Measurements from ENCODE around the gene UVRAG. TPM values are rescaled to one million over a fixed set of nuclear protein-coding genes. Genes with fewer than 3 reads are reported as not detected.

UVRAG gene
- total and polyA plus RNA-seq, 2 experiments from 2014 or later: 21.6 to 34.0 TPM

DNA sequence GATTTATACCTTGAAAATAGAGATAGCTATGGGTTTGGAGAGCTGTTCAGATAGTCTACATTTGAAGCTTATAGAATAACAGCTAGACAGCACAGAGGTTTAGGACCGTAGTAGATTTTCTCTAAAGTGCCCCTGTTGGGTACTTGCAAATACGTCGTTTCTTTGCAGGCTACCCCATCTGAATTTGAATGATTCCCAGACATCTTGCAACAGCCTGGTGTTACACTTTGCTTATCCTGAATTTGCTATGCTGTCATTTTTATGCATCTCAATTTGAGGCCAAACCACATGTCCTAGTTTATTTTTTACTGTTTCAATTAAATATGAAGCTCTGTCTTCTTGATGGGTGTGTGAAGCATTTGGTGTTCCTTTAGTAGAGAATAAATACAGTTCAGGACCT lies 249.2 kb downstream of the UVRAG start:
- Histone ChIP-seq H3K4me3 (no peak overlapping the region), H3K36me3 (no peaks in the 10 kb centered on the region), H3K27me3 (no peaks in the 10 kb centered on the region), H3K4me1 (ENCODE audit: low read depth) (peaks cover 19% of the 10 kb centered on the region), H3K9me3 (ENCODE audit: low read depth) (no peaks in the 10 kb centered on the region), H3K27ac (no peak overlapping the region)
- TF ChIP-seq, protein P1, sequence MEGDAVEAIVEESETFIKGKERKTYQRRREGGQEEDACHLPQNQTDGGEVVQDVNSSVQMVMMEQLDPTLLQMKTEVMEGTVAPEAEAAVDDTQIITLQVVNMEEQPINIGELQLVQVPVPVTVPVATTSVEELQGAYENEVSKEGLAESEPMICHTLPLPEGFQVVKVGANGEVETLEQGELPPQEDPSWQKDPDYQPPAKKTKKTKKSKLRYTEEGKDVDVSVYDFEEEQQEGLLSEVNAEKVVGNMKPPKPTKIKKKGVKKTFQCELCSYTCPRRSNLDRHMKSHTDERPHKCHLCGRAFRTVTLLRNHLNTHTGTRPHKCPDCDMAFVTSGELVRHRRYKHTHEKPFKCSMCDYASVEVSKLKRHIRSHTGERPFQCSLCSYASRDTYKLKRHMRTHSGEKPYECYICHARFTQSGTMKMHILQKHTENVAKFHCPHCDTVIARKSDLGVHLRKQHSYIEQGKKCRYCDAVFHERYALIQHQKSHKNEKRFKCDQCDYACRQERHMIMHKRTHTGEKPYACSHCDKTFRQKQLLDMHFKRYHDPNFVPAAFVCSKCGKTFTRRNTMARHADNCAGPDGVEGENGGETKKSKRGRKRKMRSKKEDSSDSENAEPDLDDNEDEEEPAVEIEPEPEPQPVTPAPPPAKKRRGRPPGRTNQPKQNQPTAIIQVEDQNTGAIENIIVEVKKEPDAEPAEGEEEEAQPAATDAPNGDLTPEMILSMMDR (IDR thresholded peaks at IDR 0.05; ENCODE audit: low read depth, low read length): no peak
- DNase-seq (ENCODE audit: low read depth in 1 of 2, low spot score in 1 of 2): no peak

DNA sequence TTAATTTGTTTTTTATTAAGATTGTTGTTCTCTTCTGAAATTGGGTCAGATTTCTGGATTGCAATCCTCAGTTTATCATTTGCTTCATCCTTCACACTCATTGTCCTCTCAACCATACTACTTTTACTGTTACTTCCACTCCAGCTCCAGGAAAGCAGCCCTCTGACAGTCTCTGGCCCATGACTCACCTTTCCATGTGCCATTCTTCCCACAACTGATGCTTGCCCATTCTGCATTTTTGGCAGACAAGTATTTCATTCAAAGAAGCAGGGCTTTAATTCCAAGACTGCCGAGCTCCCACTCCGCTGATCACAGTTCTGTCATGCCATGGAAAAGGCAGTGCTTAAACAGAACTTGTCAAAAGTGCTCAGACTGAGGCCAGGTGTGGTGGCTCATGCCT lies 252.1 kb downstream of the UVRAG start:
- TF ChIP-seq, protein P1 (IDR thresholded peaks at IDR 0.05; ENCODE audit: low read depth, low read length): no peak
- DNase-seq (ENCODE audit: low read depth in 1 of 2, low spot score in 1 of 2): no peak

DNA sequence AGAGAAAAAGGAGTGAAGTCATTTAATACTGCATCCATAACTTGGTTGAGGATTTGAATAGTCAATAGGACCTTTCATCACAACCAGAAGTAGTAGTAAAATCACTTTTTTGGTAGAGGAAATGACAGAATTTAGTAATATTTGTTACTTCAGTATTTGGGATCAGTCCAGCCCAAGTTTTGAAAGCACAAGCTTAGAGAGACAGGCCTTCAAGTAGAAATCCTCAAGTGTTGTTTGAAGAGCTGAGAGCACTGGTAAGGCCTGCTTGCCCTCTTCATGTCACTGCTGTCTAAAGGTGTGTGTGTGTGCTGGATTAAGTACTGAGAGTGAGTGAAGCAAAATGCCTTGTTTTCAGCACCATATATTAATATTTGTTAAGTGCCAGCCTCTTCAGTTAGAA lies 254.0 kb downstream of the UVRAG start:
- Histone ChIP-seq H3K27me3 (no peaks in the 10 kb centered on the region), H3K4me1 (ENCODE audit: low read depth) (peaks cover 24% of the 10 kb centered on the region), H3K36me3 (no peaks in the 10 kb centered on the region), H3K9me3 (ENCODE audit: low read depth) (no peaks in the 10 kb centered on the region), H3K4me3 (no peak overlapping the region), H3K27ac (peak overlapping the region; percentile 41)
- TF ChIP-seq, protein P1 (IDR thresholded peaks at IDR 0.05; ENCODE audit: low read depth, low read length): no peak
- peak in 1 of 2 donors; percentile 54 for DNase-seq (ENCODE audit: low read depth in 1 of 2, low spot score in 1 of 2)

More for the DNA sequence above, 252.1 kb downstream of the UVRAG start:
- Histone ChIP-seq H3K27me3 (no peaks in the 10 kb centered on the region), H3K36me3 (no peaks in the 10 kb centered on the region), H3K4me1 (ENCODE audit: low read depth) (peaks cover 24% of the 10 kb centered on the region), H3K4me3 (no peak overlapping the region), H3K9me3 (ENCODE audit: low read depth) (no peaks in the 10 kb centered on the region), H3K27ac (no peak overlapping the region)

DNA sequence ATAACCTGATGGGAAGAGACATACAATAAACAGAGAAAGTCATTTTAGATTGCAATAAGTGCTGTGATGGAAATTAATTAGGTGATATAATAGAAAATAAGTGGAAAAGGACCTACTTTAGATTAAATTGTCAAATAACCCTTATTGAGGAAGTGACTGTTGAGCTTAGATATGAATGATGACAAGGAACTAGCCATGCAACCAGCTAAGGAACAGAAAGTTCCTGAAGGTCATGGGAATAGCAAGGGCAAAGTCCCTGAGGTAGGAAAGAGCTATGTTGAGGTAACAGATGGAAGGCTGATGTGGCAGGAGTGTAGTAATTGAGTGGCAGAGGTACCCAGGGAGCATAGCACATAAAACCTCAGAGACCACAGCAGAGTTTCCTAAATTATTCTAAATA lies 256.1 kb downstream of the UVRAG start:
- no peaks in the 10 kb centered on the region for H3K27me3 ChIP-seq
- peaks cover 36% of the 10 kb centered on the region for H3K4me1 ChIP-seq (ENCODE audit: low read depth)
- DNase-seq (ENCODE audit: low read depth in 1 of 2, low spot score in 1 of 2): no peak
- TF ChIP-seq, protein P1 (IDR thresholded peaks at IDR 0.05; ENCODE audit: low read depth, low read length): no peak
- H3K4me3 ChIP-seq: no peak overlapping the region
- no peaks in the 10 kb centered on the region for H3K36me3 ChIP-seq
- no peak overlapping the region for H3K27ac ChIP-seq
- H3K9me3 ChIP-seq (ENCODE audit: low read depth): no peaks in the 10 kb centered on the region

DNA sequence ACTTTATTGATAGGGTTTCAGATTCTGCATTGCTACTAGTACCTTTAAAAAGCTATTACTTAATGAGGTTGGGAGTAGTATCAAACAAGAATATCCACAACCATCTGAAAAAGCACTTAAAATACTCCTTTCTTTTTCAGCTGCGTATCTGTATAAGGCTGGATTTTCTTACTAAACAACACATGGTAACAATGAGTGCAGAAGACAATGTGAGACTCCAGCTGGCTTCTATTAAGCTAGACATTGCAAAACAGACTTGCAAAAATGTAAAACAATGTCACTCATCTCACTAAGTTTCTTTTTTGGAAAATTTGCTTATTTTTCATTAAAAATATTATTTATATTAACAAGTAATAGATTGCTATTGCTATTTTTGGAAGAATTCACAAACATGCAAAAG lies 258.7 kb downstream of the UVRAG start:
- TF ChIP-seq, protein P1 (IDR thresholded peaks at IDR 0.05; ENCODE audit: low read depth, low read length): no peak
- H3K36me3 ChIP-seq: no peaks in the 10 kb centered on the region
- H3K4me3 ChIP-seq: no peak overlapping the region
- no peaks in the 10 kb centered on the region for H3K9me3 ChIP-seq (ENCODE audit: low read depth)
- DNase-seq (ENCODE audit: low read depth in 1 of 2, low spot score in 1 of 2): peak in 1 of 2 donors; percentile 84
- H3K27ac ChIP-seq: peak overlapping the region; percentile 88
- peaks cover 34% of the 10 kb centered on the region for H3K4me1 ChIP-seq (ENCODE audit: low read depth)
- no peaks in the 10 kb centered on the region for H3K27me3 ChIP-seq

All from cardiac muscle cell (in vitro differentiated cells and primary cell).